ENCODE data around the gene EVA1C. TPM values are rescaled to one million over a fixed set of nuclear protein-coding genes. Genes with fewer than 3 reads are reported as not detected.
"Not testable (repeated sequence)": the region's sequence is repeated elsewhere in the genome, so short reads cannot be mapped to it uniquely, and the experiment has no call there.

Gene EVA1C
- total RNA-seq, 2 donors from 2014 or later = 25.5 to 45.9 TPM

DNA sequence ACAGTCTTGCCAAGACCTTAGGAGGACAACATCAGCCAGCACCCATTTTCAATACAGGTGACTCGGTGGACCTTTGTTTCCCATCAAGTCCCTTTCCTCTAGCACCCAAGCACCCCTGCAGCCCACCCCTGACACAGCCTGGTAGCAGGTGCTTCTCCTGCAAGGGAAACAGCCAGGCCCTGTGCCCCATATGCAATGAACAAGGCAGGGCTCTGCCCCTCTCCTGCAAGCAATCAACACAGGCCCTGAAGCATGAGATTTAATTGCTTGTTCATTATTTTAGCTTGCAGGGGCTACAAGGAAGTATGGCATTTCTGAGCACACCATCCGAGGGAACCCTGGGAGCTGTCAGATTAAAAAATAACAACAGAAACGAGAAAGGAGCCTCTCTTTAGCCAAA lies 137.4 kb downstream of the EVA1C start:
- no peaks in the 10 kb centered on the region for H3K36me3 ChIP-seq
- H3K27ac ChIP-seq = no peak overlapping the region
- DNase-seq (ENCODE audit: low spot score) = no peak
- no peaks in the 10 kb centered on the region for H3K9me3 ChIP-seq
- TF ChIP-seq CTCF (IDR thresholded peaks at IDR 0.05) = no peak
- H3K4me3 ChIP-seq = no peak overlapping the region
- no peaks in the 10 kb centered on the region for H3K27me3 ChIP-seq
- H3K4me1 ChIP-seq = no peaks in the 10 kb centered on the region

DNA sequence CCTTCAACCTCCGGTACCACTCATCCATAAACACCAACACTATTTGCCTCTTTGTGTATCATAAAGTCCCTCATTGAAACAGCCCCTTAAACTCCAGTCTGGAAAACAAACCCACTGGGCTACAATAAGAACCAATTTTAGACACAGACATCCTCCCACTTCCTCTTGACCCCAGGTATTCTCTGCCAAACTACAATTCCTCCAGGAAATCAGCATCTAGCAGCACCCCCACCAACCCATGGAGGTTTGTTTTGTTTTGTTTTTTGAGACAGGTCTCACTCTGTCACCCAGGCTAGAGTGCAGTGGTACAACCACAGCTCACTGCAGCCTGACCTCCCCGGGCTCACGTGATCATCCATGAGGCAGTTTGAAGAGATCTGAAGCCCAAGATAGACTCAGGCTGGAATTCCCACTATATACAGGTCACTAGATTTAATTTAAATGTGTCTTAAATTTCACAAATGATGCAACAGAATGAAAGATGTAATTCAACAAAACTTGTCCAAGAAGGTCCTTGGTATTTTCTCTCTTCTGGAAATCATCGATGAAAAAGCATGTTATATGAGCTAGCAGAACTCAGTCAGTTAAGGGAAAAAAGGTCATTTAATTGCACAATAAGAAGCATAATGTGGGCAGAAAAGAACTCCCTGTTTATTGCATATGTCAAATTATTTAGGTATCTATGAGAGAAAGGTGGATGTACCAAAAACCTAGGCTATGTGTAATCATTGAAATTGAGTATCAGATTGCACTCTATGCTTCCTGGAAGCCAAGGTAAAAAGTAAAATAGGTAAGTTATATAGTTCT lies 142.5 kb downstream of the EVA1C start:
- no peak for TF ChIP-seq CTCF (IDR thresholded peaks at IDR 0.05)
- Histone ChIP-seq H3K27me3 (no peaks in the 10 kb centered on the region), H3K36me3 (no peaks in the 10 kb centered on the region), H3K4me3 (no peak overlapping the region), H3K9me3 (no peaks in the 10 kb centered on the region), H3K27ac (no peak overlapping the region), H3K4me1 (no peaks in the 10 kb centered on the region)
- no peak for DNase-seq (ENCODE audit: low spot score)

DNA sequence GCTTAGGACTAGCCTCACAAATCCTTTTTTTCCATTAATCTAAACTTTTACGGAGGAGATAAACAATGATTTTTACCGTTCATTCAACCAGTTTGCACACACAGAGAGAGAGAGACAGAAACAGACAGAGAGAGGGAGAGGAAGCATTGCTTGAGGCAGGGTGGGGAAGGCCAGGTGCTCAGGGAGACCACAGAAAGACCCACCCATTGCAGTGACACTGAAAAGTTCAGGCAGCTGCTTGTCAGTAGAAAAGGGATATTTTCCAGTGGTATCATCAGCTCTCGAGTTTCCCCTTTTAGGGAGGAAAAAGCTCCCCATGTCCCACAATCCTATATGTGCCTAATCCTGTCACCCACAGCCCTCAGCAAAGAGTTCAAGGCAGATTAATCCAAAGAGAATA lies 145.6 kb downstream of the EVA1C start:
- H3K4me1 ChIP-seq = peaks cover 0 to 10% of the 10 kb centered on the region in 2 donors
- H3K27ac ChIP-seq = no peak overlapping the region
- H3K9me3 ChIP-seq = no peaks in the 10 kb centered on the region
- no peak for DNase-seq (ENCODE audit: low spot score)
- no peaks in the 10 kb centered on the region for H3K27me3 ChIP-seq
- H3K36me3 ChIP-seq = no peaks in the 10 kb centered on the region
- H3K4me3 ChIP-seq = no peak overlapping the region
- TF ChIP-seq CTCF (IDR thresholded peaks at IDR 0.05) = no peak

GRCh38 chr21:32559006-32559610 lies 146.6 kb downstream of the EVA1C start:
- Histone ChIP-seq H3K27ac (no peak overlapping the region), H3K9me3 (no peaks in the 10 kb centered on the region), H3K27me3 (no peaks in the 10 kb centered on the region), H3K36me3 (no peaks in the 10 kb centered on the region), H3K4me3 (no peak overlapping the region), H3K4me1 (peaks cover 0 to 10% of the 10 kb centered on the region in 2 donors)
- DNase-seq (ENCODE audit: low spot score) = no peak
- no peak for TF ChIP-seq CTCF (IDR thresholded peaks at IDR 0.05)

GRCh38 chr21:32560896-32561295 lies 148.4 kb downstream of the EVA1C start:
- H3K36me3 ChIP-seq = no peaks in the 10 kb centered on the region
- H3K27ac ChIP-seq = no peak overlapping the region
- no peak for TF ChIP-seq CTCF (IDR thresholded peaks at IDR 0.05)
- peaks cover 0 to 10% of the 10 kb centered on the region in 2 donors for H3K4me1 ChIP-seq
- H3K9me3 ChIP-seq = no peaks in the 10 kb centered on the region
- no peak overlapping the region for H3K4me3 ChIP-seq
- no peaks in the 10 kb centered on the region for H3K27me3 ChIP-seq
- no peak for DNase-seq (ENCODE audit: low spot score)

DNA sequence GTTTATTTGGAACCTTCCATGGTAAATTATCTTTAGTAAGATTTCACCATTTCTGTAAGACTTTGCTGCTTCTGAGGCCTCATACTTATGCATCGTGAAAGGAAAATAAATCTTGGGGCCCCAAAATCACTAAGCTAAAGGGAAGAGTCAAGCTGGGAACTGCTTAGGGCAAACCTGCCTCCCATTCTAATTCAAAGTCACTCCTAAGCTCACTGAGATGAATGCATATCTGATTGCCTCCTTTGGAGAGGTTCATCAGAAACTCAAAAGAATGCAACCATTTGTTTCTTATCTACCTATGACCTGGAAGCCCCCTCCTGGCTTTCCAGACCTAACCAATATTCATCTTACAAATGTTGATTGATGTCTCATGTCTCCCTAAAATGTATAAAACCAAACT lies 149.0 kb downstream of the EVA1C start:
- H3K27me3 ChIP-seq; DNase-seq (ENCODE audit: low spot score); H3K4me3 ChIP-seq; H3K36me3 ChIP-seq; H3K9me3 ChIP-seq; H3K27ac ChIP-seq: not testable (repeated sequence)
- H3K4me1 ChIP-seq = peaks cover 0 to 10% of the 10 kb centered on the region in 2 donors

Data from right atrium auricular region (tissue), 2 donors.